Middle frontal gyrus (tissue), 1 donor: ENCODE data around the gene ALDH1A1.
"Not testable (repeated sequence)": the region's sequence is repeated elsewhere in the genome, so short reads cannot be mapped to it uniquely, and the experiment has no call there.

Experiments used
- DNase-seq: peaks from one replicate; pipeline ENCODE4 v3.0.0-alpha.2; 2015; ENCODE audit warnings: low spot score; ENCODE audit errors: extremely low spot score

Gene ALDH1A1

GRCh38 chr9:72943844-72944462 is 8.9 kb downstream of the ALDH1A1 start:
- no peak for DNase-seq

- no peak for DNase-seq
Observed at GRCh38 chr9:72942451-72942850, 10.4 kb downstream of the ALDH1A1 start.

GRCh38 chr9:72939581-72939980 is 13.3 kb downstream of the ALDH1A1 start:
- DNase-seq: not testable (repeated sequence)

GRCh38 chr9:72937545-72937944 is 15.3 kb downstream of the ALDH1A1 start:
- DNase-seq: no peak

- no peak for DNase-seq
Observed at GRCh38 chr9:72936679-72937078, 16.2 kb downstream of the ALDH1A1 start.

- no peak for DNase-seq
Observed at GRCh38 chr9:72936266-72936665, 16.6 kb downstream of the ALDH1A1 start.

- no peak for DNase-seq
Observed at GRCh38 chr9:72935595-72935994, 17.3 kb downstream of the ALDH1A1 start.

GRCh38 chr9:72933730-72934665 is 18.9 kb downstream of the ALDH1A1 start:
- DNase-seq: no peak

GRCh38 chr9:72932619-72933018 is 20.2 kb downstream of the ALDH1A1 start:
- no peak for DNase-seq

GRCh38 chr9:72931897-72932296 is 21.0 kb downstream of the ALDH1A1 start:
- no peak for DNase-seq

- no peak for DNase-seq
Observed at GRCh38 chr9:72931437-72931836, 21.4 kb downstream of the ALDH1A1 start.

GRCh38 chr9:72930828-72931227 is 22.0 kb downstream of the ALDH1A1 start:
- no peak for DNase-seq

GRCh38 chr9:72929542-72929941 is 23.3 kb downstream of the ALDH1A1 start:
- DNase-seq: no peak

- no peak for DNase-seq
Observed at GRCh38 chr9:72928042-72928507, 24.8 kb downstream of the ALDH1A1 start.

- no peak for DNase-seq
Observed at GRCh38 chr9:72926506-72926905, 26.3 kb downstream of the ALDH1A1 start.

GRCh38 chr9:72925891-72926290 is 27.0 kb downstream of the ALDH1A1 start:
- DNase-seq: no peak

- DNase-seq: no peak
Observed at GRCh38 chr9:72925126-72925789, 27.6 kb downstream of the ALDH1A1 start.

GRCh38 chr9:72924154-72924790 is 28.6 kb downstream of the ALDH1A1 start:
- DNase-seq: no peak

- no peak for DNase-seq
Observed at GRCh38 chr9:72923077-72923476, 29.8 kb downstream of the ALDH1A1 start.

- DNase-seq: no peak
Observed at GRCh38 chr9:72921888-72922654, 30.8 kb downstream of the ALDH1A1 start.
